Measurements from ENCODE around the gene NFIB.

The NFIB gene

GRCh38 chr9:14313951-14314423 lies at the start of gene NFIB:
Gene NFIB, minus strand, starts transcription at chr9:14314141. Its CDS starts 630 bp downstream, at chr9:14313511.
- Histone ChIP-seq H3K4me2 (ENCODE audit: low read depth, low read length, poor library complexity, severe bottlenecking) (no peak within 1 kb of the TSS), H3K4me3 (ENCODE audit: low read length, poor library complexity, severe bottlenecking) (no peak within 1 kb of the TSS), H3K9me2 (replicated peaks; ENCODE audit: low read depth, low read length) (no peaks in the 10 kb centered on the region), H3K9me3 (ENCODE audit: insufficient read depth, low read depth, low read length) (no peaks in the 10 kb centered on the region), H3K36me3 (ENCODE audit: insufficient read depth, low read length) (no peaks in the 10 kb centered on the region), H3K27me3 (ENCODE audit: insufficient read depth, low read length, poor library complexity, severe bottlenecking) (peaks cover 5% of the 10 kb centered on the region), H3K4me1 (ENCODE audit: insufficient read depth, low read length, poor library complexity, severe bottlenecking) (no peaks in the 10 kb centered on the region), H3K9ac (ENCODE audit: low read depth, low read length, poor library complexity, severe bottlenecking) (no peak within 1 kb of the TSS), H3K79me2 (ENCODE audit: insufficient read depth, low read length) (no peaks in the 10 kb centered on the region), H4K20me1 (ENCODE audit: insufficient read depth, low read length, poor library complexity, severe bottlenecking) (no peaks in the 10 kb centered on the region), H3F3A (ENCODE audit: low read depth) (no peaks in the 10 kb centered on the region), H2AFZ (ENCODE audit: low read length) (no peak within 1 kb of the TSS)
- TF ChIP-seq CTCF (conservative IDR thresholded peaks at IDR 0.05; ENCODE audit: low read length), result no peak
- TF ChIP-seq EZH2phosphoT487 (IDR thresholded peaks at IDR 0.05; ENCODE audit: borderline replicate concordance), result no peak

GRCh38 chr9:14362175-14362574 lies 48.2 kb upstream of the NFIB start:
- H3K4me1 ChIP-seq (ENCODE audit: insufficient read depth, low read length, poor library complexity, severe bottlenecking), result no peaks in the 10 kb centered on the region
- no peaks in the 10 kb centered on the region for H4K20me1 ChIP-seq (ENCODE audit: insufficient read depth, low read length, poor library complexity, severe bottlenecking)
- no peak overlapping the region for H3K4me3 ChIP-seq (ENCODE audit: low read length, poor library complexity, severe bottlenecking)
- TF ChIP-seq EZH2phosphoT487 (IDR thresholded peaks at IDR 0.05; ENCODE audit: borderline replicate concordance), result no peak
- TF ChIP-seq CTCF (conservative IDR thresholded peaks at IDR 0.05; ENCODE audit: low read length), result no peak
- H3K36me3 ChIP-seq (ENCODE audit: insufficient read depth, low read length), result no peaks in the 10 kb centered on the region
- H3K9ac ChIP-seq (ENCODE audit: low read depth, low read length, poor library complexity, severe bottlenecking), result no peak overlapping the region
- H3K79me2 ChIP-seq (ENCODE audit: insufficient read depth, low read length), result no peaks in the 10 kb centered on the region
- no peaks in the 10 kb centered on the region for H3K9me2 ChIP-seq (replicated peaks; ENCODE audit: low read depth, low read length)
- no peak overlapping the region for H3K4me2 ChIP-seq (ENCODE audit: low read depth, low read length, poor library complexity, severe bottlenecking)
- no peak overlapping the region for H2AFZ ChIP-seq (ENCODE audit: low read length)
- no peaks in the 10 kb centered on the region for H3K27me3 ChIP-seq (ENCODE audit: insufficient read depth, low read length, poor library complexity, severe bottlenecking)
- H3K9me3 ChIP-seq (ENCODE audit: insufficient read depth, low read depth, low read length), result no peaks in the 10 kb centered on the region
- H3F3A ChIP-seq (ENCODE audit: low read depth), result no peaks in the 10 kb centered on the region

GRCh38 chr9:14361074-14361473 lies 47.1 kb upstream of the NFIB start:
- Histone ChIP-seq H3K79me2 (ENCODE audit: insufficient read depth, low read length) (no peaks in the 10 kb centered on the region), H4K20me1 (ENCODE audit: insufficient read depth, low read length, poor library complexity, severe bottlenecking) (no peaks in the 10 kb centered on the region), H3K27me3 (ENCODE audit: insufficient read depth, low read length, poor library complexity, severe bottlenecking) (no peaks in the 10 kb centered on the region), H3K36me3 (ENCODE audit: insufficient read depth, low read length) (no peaks in the 10 kb centered on the region), H3K9me3 (ENCODE audit: insufficient read depth, low read depth, low read length) (no peaks in the 10 kb centered on the region), H3K9me2 (replicated peaks; ENCODE audit: low read depth, low read length) (no peaks in the 10 kb centered on the region), H2AFZ (ENCODE audit: low read length) (no peak overlapping the region), H3F3A (ENCODE audit: low read depth) (no peaks in the 10 kb centered on the region), H3K9ac (ENCODE audit: low read depth, low read length, poor library complexity, severe bottlenecking) (no peak overlapping the region), H3K4me3 (ENCODE audit: low read length, poor library complexity, severe bottlenecking) (no peak overlapping the region), H3K4me1 (ENCODE audit: insufficient read depth, low read length, poor library complexity, severe bottlenecking) (no peaks in the 10 kb centered on the region), H3K4me2 (ENCODE audit: low read depth, low read length, poor library complexity, severe bottlenecking) (no peak overlapping the region)
- TF ChIP-seq EZH2phosphoT487 (IDR thresholded peaks at IDR 0.05; ENCODE audit: borderline replicate concordance), result no peak
- no peak for TF ChIP-seq CTCF (conservative IDR thresholded peaks at IDR 0.05; ENCODE audit: low read length)
